Epithelial cell of esophagus (primary cell): ENCODE measurements around the gene ST8SIA6.
"Not testable (repeated sequence)": the region's sequence is repeated elsewhere in the genome, so short reads cannot be mapped to it uniquely, and the experiment has no call there.

Experiments
- DNase-seq: peaks from one replicate; pipeline ENCODE4 v3.0.0; 2010; ENCODE audit warnings: low read depth
- H3K4me3 ChIP-seq: 2 replicates; pipeline ENCODE4 v1.5.1; 2011; ENCODE audit warnings: mild to moderate bottlenecking, low read length, control low read depth
- TF ChIP-seq, protein P1 (sequence below): IDR thresholded peaks from 2 replicates; pipeline ENCODE4 v1.5.1; 2011; ENCODE audit warnings: low read depth, mild to moderate bottlenecking, low read length, control low read depth, inconsistent platforms; ENCODE audit not compliant: insufficient read depth; ENCODE audit errors: missing control alignments

ST8SIA6 gene

GRCh38 chr10:17445400-17445998 is 8.9 kb downstream of the ST8SIA6 start:
- H3K4me3 ChIP-seq: no peak overlapping the region

DNA sequence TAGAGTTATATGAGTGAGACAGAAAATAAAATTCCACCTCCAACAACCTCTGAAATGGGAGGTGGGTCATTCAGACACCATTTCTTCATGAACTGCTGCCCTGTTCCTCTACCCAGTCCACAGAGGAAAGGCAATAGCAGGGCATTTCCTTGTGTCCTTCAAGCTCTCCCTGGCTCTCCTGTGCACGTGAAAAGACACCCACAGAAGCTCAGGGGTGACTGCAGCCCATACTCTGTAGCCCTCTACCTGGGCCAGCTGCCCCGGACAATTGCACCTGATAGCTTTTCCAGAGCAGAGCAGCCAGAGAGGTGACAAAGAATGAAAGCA is 10.0 kb downstream of the ST8SIA6 start:
- H3K4me3 ChIP-seq: no peak overlapping the region
- no peak for DNase-seq
- TF ChIP-seq, protein P1, sequence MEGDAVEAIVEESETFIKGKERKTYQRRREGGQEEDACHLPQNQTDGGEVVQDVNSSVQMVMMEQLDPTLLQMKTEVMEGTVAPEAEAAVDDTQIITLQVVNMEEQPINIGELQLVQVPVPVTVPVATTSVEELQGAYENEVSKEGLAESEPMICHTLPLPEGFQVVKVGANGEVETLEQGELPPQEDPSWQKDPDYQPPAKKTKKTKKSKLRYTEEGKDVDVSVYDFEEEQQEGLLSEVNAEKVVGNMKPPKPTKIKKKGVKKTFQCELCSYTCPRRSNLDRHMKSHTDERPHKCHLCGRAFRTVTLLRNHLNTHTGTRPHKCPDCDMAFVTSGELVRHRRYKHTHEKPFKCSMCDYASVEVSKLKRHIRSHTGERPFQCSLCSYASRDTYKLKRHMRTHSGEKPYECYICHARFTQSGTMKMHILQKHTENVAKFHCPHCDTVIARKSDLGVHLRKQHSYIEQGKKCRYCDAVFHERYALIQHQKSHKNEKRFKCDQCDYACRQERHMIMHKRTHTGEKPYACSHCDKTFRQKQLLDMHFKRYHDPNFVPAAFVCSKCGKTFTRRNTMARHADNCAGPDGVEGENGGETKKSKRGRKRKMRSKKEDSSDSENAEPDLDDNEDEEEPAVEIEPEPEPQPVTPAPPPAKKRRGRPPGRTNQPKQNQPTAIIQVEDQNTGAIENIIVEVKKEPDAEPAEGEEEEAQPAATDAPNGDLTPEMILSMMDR: no peak

More at GRCh38 chr10:17445400-17445998, 8.9 kb downstream of the ST8SIA6 start:
- peak; percentile 66 for DNase-seq
- TF ChIP-seq, protein P1: no peak

DNA sequence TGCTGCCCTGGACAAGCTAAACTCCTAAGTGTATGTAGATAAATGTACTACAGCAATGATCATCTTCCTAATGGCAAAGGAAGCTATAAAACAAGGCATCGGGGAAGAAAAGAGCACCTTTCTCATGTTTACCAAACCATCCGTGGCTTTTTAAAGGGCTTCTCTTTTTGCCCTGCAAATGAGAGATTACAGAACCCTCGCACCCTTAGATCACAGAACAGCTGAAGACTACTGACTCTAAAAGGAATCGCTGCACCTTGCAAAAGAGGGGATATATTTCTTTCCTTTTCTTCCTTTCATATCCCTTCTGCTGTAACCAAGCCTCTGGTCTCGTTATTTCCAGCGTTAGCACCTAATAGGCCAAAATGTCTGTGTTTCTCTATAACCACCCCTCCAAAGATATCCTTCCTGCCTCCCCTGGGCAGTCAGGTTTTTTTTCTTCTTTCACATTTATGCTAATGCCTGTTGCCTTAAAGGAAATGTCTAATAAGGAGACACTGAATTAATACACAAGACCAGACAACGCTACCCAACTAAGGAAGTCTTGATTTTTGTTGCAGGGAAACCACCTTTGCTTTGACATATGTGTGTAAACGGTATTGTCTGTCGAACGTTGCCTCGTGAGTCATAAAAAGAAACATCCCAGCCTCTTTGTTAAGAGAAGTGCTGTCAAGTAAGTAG is 10.5 kb downstream of the ST8SIA6 start:
- TF ChIP-seq, protein P1: no peak
- DNase-seq: peak; percentile 87
- H3K4me3 ChIP-seq: no peak overlapping the region

- DNase-seq: no peak
- H3K4me3 ChIP-seq: no peak overlapping the region
- TF ChIP-seq, protein P1: no peak
Observed at GRCh38 chr10:17438583-17438982, 15.8 kb downstream of the ST8SIA6 start.

DNA sequence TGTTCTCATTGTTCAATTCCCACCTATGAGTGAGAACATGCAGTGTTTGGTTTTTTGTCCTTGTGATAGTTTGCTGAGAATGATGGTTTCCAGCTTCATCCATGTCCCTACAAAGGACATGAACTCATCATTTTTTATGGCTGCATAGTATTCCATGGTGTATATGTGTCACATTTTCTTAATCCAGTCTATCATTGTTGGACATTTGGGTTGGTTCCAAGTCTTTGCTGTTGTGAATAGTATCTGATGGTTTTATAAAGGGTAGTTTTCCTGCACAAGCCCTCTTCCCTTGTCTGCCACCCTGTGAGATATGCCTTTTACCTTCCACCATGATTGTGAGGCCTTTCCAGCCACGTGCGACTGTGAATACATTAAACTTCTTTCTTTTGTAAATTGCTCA is 17.8 kb downstream of the ST8SIA6 start:
- not testable (repeated sequence) for DNase-seq, H3K4me3 ChIP-seq

DNA sequence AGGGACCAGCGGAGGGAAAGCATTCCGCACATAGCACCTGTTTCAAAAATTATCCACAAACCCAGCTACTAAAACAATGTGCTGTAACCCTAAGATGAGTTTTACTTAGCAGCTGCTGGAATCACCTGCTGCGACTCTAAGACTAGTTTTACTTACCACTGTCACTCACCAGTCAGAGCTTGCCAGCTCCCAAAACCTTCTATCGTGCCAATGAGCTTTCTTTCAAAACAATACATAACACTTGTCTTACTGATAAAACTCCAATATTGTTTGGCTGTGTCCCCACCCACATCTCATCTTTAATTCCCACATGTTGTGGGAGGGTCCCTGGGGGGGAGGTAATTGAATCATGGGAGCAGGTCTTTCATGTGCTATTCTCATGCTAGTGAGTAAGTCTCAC is 18.4 kb downstream of the ST8SIA6 start:
- DNase-seq: no peak
- TF ChIP-seq, protein P1: no peak
- H3K4me3 ChIP-seq: no peak overlapping the region

- no peak for DNase-seq
Observed at GRCh38 chr10:17435187-17435586, 19.2 kb downstream of the ST8SIA6 start.

More at GRCh38 chr10:17435187-17435586, 19.2 kb downstream of the ST8SIA6 start:
- no peak overlapping the region for H3K4me3 ChIP-seq
- TF ChIP-seq, protein P1: no peak
